ENCODE data around the gene DDX41. TPM values are rescaled to one million over a fixed set of nuclear protein-coding genes. Genes with fewer than 3 reads are reported as not detected.

DDX41 gene
- total RNA-seq, 1 experiment from 2014 or later, result 318 TPM

- H3K27ac ChIP-seq (ENCODE audit: low read length), result no peak overlapping the region
- no TSS peak for BruUV-seq (replicated peaks)
- intact Hi-C loops (cut with micrococcal nuclease), result no loop called here
- no peak overlapping the region for H3K4me3 ChIP-seq (ENCODE audit: low read length)
- no peak overlapping the region for H3K4me2 ChIP-seq (ENCODE audit: low read length)
- POLR2A ChIA-PET (ENCODE audit: unreplicated experiment), result no interaction called here
- no peaks in the 10 kb centered on the region for H3K27me3 ChIP-seq (ENCODE audit: low read length)
- no peaks in the 10 kb centered on the region for H3K4me1 ChIP-seq (ENCODE audit: insufficient read depth, low read length)
- no peaks in the 10 kb centered on the region for H4K20me1 ChIP-seq (ENCODE audit: low read length)
- H3K36me3 ChIP-seq (ENCODE audit: low read depth, low read length), result no peaks in the 10 kb centered on the region; the same call in 1 of the 2 replicates
- H2AFZ ChIP-seq (ENCODE audit: low read length), result no peak overlapping the region
- no peaks in the 10 kb centered on the region for H3K9me3 ChIP-seq (ENCODE audit: low read length)
- CTCF ChIA-PET, result no interaction called here
- peaks cover 3% of the 10 kb centered on the region for H3F3A ChIP-seq (ENCODE audit: low read length, unreplicated experiment)
- H3K79me2 ChIP-seq (ENCODE audit: low read length), result no peaks in the 10 kb centered on the region
- ATAC-seq (no peak), DNase-seq (peak; percentile 1)
- no peaks in the 10 kb centered on the region for H3K9me2 ChIP-seq (replicated peaks; ENCODE audit: low read length)
- TF ChIP-seq EZH2phosphoT487 (IDR thresholded peaks at IDR 0.05; ENCODE audit: borderline replicate concordance, low read length) (no peak), EZH2 (IDR thresholded peaks at IDR 0.05; ENCODE audit: low read length, unreplicated experiment) (no peak), CTCF (conservative IDR thresholded peaks at IDR 0.05; ENCODE audit: low read depth, low read length) (no peak)
- H3K9ac ChIP-seq (ENCODE audit: low read length), result no peak overlapping the region
Observed at GRCh38 chr5:177479774-177480173, 37.0 kb downstream of the DDX41 start.

- CTCF ChIA-PET, result no interaction called here
- H2AFZ ChIP-seq (ENCODE audit: low read length), result no peak overlapping the region
- H3F3A ChIP-seq (ENCODE audit: low read length, unreplicated experiment), result peaks cover 3% of the 10 kb centered on the region
- H4K20me1 ChIP-seq (ENCODE audit: low read length), result no peaks in the 10 kb centered on the region
- no TSS peak for BruUV-seq (replicated peaks)
- no peak overlapping the region for H3K9ac ChIP-seq (ENCODE audit: low read length)
- intact Hi-C loops (cut with micrococcal nuclease), result no loop called here
- no peaks in the 10 kb centered on the region for H3K79me2 ChIP-seq (ENCODE audit: low read length)
- no peak overlapping the region for H3K4me2 ChIP-seq (ENCODE audit: low read length)
- H3K4me3 ChIP-seq (ENCODE audit: low read length), result no peak overlapping the region
- no peaks in the 10 kb centered on the region for H3K9me3 ChIP-seq (ENCODE audit: low read length)
- POLR2A ChIA-PET (ENCODE audit: unreplicated experiment), result no interaction called here
- no peaks in the 10 kb centered on the region for H3K4me1 ChIP-seq (ENCODE audit: insufficient read depth, low read length)
- no peaks in the 10 kb centered on the region for H3K9me2 ChIP-seq (replicated peaks; ENCODE audit: low read length)
- ATAC-seq, result no peak
- no peaks in the 10 kb centered on the region; the same call in 1 of the 2 replicates for H3K36me3 ChIP-seq (ENCODE audit: low read depth, low read length)
- TF ChIP-seq EZH2phosphoT487 (IDR thresholded peaks at IDR 0.05; ENCODE audit: borderline replicate concordance, low read length), result no peak
- TF ChIP-seq EZH2 (IDR thresholded peaks at IDR 0.05; ENCODE audit: low read length, unreplicated experiment), result no peak
- TF ChIP-seq CTCF (conservative IDR thresholded peaks at IDR 0.05; ENCODE audit: low read depth, low read length), result no peak
- no peaks in the 10 kb centered on the region for H3K27me3 ChIP-seq (ENCODE audit: low read length)
- no peak for DNase-seq
- H3K27ac ChIP-seq (ENCODE audit: low read length), result no peak overlapping the region
Observed at GRCh38 chr5:177478711-177479646, 37.8 kb downstream of the DDX41 start.
